Stimulated activated CD4-positive, alpha-beta T cell treated with anti-CD3 and anti-CD28 coated beads, Interleukin-1b, Interleukin-23, amount 100 ng/mL, for 24 hours (primary cell): ENCODE results near the gene OR51A2.
"Not testable (repeated sequence)": the region's sequence is repeated elsewhere in the genome, so short reads cannot be mapped to it uniquely, and the experiment has no call there.

Experiments
- DNase-seq, 4 experiments: peaks; one replicate each; pipeline ENCODE4 v3.0.0-alpha.2; 2020; ENCODE audit warnings: low read depth in 4 of 4, low spot score in 1 of 4

OR51A2 gene

GRCh38 chr11:4955613-4956012 is at the start of gene OR51A2:
OR51A2 (minus strand) TSS chr11:4955713; CDS start chr11:4955713, 0 bp downstream.
- DNase-seq: not testable (repeated sequence)

DNA sequence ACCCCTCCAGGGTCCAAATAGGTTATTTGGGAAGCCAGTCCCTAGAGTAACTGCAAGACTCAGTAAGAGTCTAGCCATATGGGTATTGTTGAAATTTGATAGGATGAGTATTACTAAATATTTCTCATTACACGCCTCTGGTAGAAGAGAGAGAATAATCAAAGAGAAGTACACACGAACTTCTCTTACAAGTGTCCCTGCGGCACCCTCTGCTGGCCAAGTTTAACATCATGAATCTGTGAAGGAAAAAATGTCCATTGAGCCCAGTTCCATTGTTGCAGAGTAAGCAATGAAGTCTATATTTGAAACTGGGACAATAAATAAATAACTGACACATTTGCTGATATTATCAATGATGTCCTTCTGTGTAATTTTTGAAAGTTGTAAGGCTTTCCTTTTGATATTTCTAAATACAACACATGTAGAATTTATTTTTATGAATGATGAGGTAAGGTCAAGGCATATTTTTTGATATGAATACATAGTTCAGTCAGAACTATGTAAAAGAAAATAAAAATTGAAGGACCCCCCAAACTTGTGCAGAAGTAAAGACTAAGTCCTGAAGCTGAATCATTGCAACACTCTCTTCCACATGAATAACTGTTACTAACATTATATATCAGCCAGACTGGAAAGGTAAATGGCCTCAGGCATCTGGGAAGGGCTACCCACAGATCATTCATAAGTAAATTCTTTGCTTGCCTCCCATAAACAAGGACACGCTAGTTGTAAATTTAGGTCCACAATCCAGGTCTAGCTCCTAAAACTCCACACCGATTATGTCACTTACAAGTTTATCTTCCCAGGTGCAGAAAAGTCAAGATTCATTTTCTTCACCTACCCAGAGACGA is 49.1 kb upstream of the OR51A2 start:
- DNase-seq: peak in 1 of 4 experiments; percentile 5

GRCh38 chr11:4994551-4994950 is 39.0 kb upstream of the OR51A2 start, which contains the start of gene OR51L1:
OR51L1 (plus strand) TSS chr11:4994851; CDS start chr11:4998983, 4,132 bp downstream.
- DNase-seq: no peak

GRCh38 chr11:4991060-4991459 is 35.5 kb upstream of the OR51A2 start:
- DNase-seq: no peak

DNA sequence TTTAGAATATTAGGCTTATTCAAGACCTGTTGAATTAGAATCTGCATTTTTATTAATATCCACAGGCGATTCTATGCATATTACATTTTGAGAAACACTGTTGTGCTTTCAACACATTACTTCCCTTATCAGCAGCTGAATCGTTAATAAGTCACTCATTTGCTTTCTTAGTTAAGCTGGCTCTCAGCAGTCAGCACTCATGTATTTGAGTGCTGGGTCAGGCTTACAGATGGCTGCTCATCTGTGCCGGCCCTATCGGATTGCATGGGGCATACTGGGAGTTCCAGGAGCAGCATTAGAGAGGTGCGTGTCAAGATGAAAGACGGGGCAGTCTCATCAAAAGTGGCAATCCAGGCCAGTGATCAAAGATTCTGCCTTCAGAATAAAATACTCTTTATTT is 28.3 kb upstream of the OR51A2 start:
- no peak for DNase-seq

GRCh38 chr11:4982678-4983077 is 27.2 kb upstream of the OR51A2 start:
- no peak for DNase-seq

DNA sequence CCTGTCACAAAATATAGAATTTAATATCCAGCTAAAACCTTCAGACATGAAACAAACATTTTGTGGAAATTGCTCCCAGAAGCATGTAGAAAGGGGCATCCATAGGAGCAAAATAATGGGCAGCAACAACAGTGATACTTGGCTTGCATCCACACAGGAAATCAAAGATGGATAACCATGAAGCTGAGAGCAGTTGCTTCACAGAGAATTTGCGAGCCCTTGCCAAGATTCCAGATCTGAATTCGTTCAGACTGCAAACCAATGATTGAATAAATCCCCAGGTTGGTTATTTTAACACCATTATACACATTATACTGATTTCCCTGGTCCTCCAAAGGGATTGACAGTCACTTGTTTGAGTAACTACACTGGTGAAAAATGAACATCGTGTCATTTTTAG is 23.5 kb upstream of the OR51A2 start:
- DNase-seq: no peak

DNA sequence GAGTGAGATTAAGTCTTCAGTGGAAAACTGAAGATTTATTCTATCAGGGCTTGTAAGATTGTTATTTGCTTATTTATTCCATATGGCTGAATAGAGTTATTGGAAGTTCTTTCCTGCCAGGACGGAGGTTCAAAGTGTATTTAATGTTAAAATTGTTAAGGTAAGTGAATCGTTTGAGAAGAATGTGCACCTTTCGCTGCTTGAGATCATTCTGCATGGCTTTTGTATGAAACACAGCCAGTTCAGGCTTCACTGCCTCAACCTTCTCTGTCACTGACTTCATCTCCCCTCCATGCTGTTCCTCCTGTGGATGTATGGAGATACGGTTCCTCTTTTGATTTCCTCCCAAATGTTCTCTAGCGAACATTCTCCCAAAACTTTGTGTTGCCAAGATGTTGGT is 19.9 kb upstream of the OR51A2 start:
- DNase-seq: no peak

DNA sequence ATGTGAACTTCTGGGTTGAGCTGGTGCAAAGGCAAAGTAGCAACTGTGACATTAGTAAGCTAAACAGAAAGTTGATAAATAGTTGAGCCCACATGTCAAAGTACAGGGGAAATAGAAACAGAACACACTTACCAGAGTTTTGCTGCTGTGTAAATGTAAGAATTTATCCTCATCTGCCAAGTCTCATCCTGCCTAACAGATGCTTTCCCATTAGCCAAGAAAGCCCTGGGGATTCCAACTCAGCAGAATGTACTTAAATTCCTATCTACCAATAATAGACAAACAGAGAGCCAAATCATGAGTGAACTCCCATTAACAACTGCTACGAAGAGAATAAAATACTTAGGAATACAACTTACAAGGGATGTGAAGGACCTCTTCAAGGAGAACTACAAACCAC is 7.3 kb upstream of the OR51A2 start:
- no peak for DNase-seq

DNA sequence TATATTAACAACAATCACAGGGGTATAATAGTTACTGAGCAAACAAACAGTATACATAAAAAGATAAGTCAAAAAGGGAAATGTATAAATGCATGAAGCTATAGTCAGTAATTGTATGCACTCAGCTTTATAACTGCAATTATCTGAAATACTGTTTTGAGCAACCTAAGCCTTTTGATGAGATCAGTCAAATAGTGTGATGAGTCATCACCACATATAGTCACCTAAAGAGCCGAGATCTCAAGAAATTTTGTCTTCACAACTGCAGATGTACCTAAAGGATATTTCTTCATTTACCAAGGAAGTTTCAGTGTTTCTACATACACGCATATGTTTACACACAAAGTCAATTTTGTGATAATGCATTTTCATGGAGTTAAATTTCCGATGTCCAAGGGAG is 5.4 kb upstream of the OR51A2 start:
- DNase-seq: no peak

DNA sequence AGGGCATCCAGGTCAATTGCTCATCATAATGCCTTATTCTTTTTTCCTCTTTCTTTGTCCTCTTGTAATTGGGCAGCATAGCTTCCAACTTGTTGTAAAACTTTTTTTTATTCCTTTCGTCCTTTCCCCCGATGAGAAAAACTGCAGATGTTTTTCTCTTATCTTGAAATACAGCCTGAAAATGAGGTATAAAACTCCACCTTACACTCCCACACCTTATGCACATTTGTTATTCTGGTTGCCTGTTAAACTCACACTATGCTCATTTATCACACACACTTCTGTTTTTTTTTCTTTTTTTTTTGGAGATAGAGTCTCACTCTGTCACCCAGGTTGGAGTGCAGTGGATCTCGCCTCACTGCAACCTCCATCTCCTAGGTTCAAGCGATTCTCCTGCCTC is 1.9 kb upstream of the OR51A2 start:
- no peak for DNase-seq

- DNase-seq: no peak
These were observed 8.0 kb downstream of the OR51A2 start, which contains the start of gene OR51A4 for GRCh38 chr11:4947505-4947904. OR51A4 (minus strand) TSS chr11:4947605; CDS start chr11:4947100, 505 bp downstream.

DNA sequence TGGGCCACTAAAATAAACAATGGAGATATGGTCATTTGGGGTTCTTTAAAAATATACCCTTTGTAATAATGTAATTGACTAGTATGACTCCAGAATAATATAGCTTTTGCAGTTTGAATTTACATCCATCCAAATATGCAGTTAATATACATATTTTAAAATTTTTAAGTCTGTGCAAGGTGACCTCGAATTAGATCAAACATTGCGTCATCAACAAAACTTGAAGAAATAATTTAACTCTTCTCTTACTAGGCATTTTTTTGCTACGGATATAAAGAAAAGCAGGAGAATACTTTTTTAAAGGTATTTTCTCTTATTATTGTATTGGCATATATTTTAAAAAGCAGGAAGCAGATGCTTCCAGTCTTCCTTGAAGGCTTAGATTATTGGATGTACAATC is 18.8 kb downstream of the OR51A2 start:
- no peak for DNase-seq

- DNase-seq: no peak
These were observed 22.8 kb downstream of the OR51A2 start for GRCh38 chr11:4932751-4933150.

GRCh38 chr11:4926608-4927007 is 28.9 kb downstream of the OR51A2 start:
- no peak for DNase-seq

GRCh38 chr11:4924239-4924638 is 31.3 kb downstream of the OR51A2 start, which contains the start of gene OR51G1:
OR51G1 (minus strand) TSS chr11:4924339; CDS start chr11:4924339, 0 bp downstream.
- no peak for DNase-seq

DNA sequence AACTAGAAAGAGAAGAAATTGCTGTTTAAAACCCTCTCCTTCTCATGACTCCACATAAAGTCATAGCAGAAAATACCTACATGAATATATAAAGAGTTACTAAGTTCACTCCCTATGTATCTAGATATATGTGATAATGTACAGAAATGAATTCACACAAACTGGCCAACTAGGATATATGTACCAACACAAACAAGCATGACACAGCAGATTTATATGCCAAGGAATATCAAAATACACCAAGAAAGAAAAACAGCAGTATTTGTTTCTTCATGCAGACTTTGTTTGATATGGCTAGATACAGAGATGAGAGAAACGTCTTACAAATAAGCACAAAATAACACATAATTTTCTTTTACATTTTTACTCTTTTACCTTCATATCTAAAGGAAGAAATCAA is 33.2 kb downstream of the OR51A2 start:
- no peak for DNase-seq

- DNase-seq: no peak
These were observed 33.7 kb downstream of the OR51A2 start for GRCh38 chr11:4921796-4922195.

- DNase-seq: no peak
These were observed 36.3 kb downstream of the OR51A2 start, which contains the start of gene OR51G2 for GRCh38 chr11:4919250-4919649. OR51G2 (minus strand) TSS chr11:4919350; CDS start chr11:4915663, 3,687 bp downstream.

- DNase-seq: no peak
These were observed 38.9 kb downstream of the OR51A2 start for GRCh38 chr11:4916581-4916980.
